Gastroesophageal sphincter (tissue), 4 donors: ENCODE measurements around the gene INAVA. TPM values are rescaled to one million over a fixed set of nuclear protein-coding genes. Genes with fewer than 3 reads are reported as not detected.

Experiments used
- ATAC-seq: fragments of 150-250 bp; one replicate; pipeline ENCODE4 v1.9.1; 2016; ENCODE audit warnings: mild to moderate bottlenecking, moderate library complexity
- H3K27ac ChIP-seq, 4 donors: fragments of 200-600 bp; sonication (generic) in 3 of 4; 1 replicate in 3 of 4; 2 replicates in 1 of 4; pipeline ENCODE4 v1.5.1; 2016 to 2019
- H3K27me3 ChIP-seq: fragments of 200-600 bp; sonication (generic); one replicate; pipeline ENCODE4 v1.5.1; 2019
- H3K36me3 ChIP-seq, 2 donors: fragments of 200-600 bp; sonication (generic); one replicate each; pipeline ENCODE4 v1.5.1; 2019; ENCODE audit warnings: control low read depth in 1 of 2
- H3K4me1 ChIP-seq, 3 donors: fragments of 200-600 bp; sonication (generic); 1 replicate in 2 of 3; 2 replicates in 1 of 3; pipeline ENCODE4 v1.5.1; 2016 to 2019; ENCODE audit warnings: control low read depth in 2 of 3
- H3K4me3 ChIP-seq, 2 donors: fragments of 200-600 bp; sonication (generic); one replicate each; pipeline ENCODE4 v1.5.1; 2019; ENCODE audit warnings: mild to moderate bottlenecking in 1 of 2, moderate library complexity in 1 of 2
- H3K9me3 ChIP-seq, 3 donors: fragments of 200-600 bp; sonication (generic); one replicate each; pipeline ENCODE4 v1.5.1; 2017 to 2019; ENCODE audit warnings: control low read depth in 2 of 3
- CTCF ChIP-seq, 4 experiments: fragments of 200-600 bp in 2 of 4; fragments of 450-650 bp in 2 of 4; sonication (generic) in 1 of 4; IDR thresholded peaks; one replicate each; pipeline ENCODE4 v1.5.1; 2017 to 2019; ENCODE audit warnings: antibody characterized with exemption in 4 of 4, mild to moderate bottlenecking in 2 of 4, moderate library complexity in 2 of 4
- EP300 ChIP-seq: sonication (generic); formaldehyde crosslinking; IDR thresholded peaks from one replicate; pipeline ENCODE4 v1.6.1; 2017; ENCODE audit warnings: antibody characterized with exemption, mild to moderate bottlenecking
- POLR2A ChIP-seq, 2 donors: fragments of 450-650 bp; IDR thresholded peaks; one replicate each; pipeline ENCODE4 v1.6.1; 2017; ENCODE audit warnings: antibody characterized with exemption in 2 of 2, mild to moderate bottlenecking in 2 of 2, moderate library complexity in 1 of 2
- POLR2AphosphoS5 ChIP-seq: sonication (generic); formaldehyde crosslinking; IDR thresholded peaks from one replicate; pipeline ENCODE4 v1.6.1; 2017; ENCODE audit warnings: antibody characterized with exemption
- WGBS, 2 donors: methylation state at CpG; one replicate each; pipeline ENCODE4 v1.1.5; 2018; ENCODE audit warnings: low coverage in 1 of 2; 5-methylcytosine and 5-hydroxymethylcytosine counted together
- total RNA-seq, 4 donors: library from RNA; depleted of rRNA; stranded (reverse); fragments of >200 nt; gene quantifications; one replicate each; pipeline ENCODE4 v1.1.0, GENCODE V29; 2016

INAVA gene
- total RNA-seq, 4 donors from 2014 or later = 0.47 to 2.9 TPM; not detected in 2

- WGBS, 2 donors = 72 to 80% methylated on average over 3 of the region's 3 CpGs
- TF ChIP-seq POLR2AphosphoS5 (no peak), POLR2A (IDR thresholded peaks at IDR 0.05) (no peak), CTCF (IDR thresholded peaks at IDR 0.05) (no peak), EP300 (no peak)
- Histone ChIP-seq H3K4me3 (no peak overlapping the region), H3K27ac (no peak overlapping the region), H3K4me1 (peaks cover 0 to 14% (median 12%) of the 10 kb centered on the region in 3 donors), H3K27me3 (peaks cover 71% of the 10 kb centered on the region), H3K36me3 (no peaks in the 10 kb centered on the region), H3K9me3 (no peaks in the 10 kb centered on the region)
- ATAC-seq = no peak
Observed at GRCh38 chr1:200877010-200877409, 17.7 kb upstream of the INAVA start.

- H3K27ac ChIP-seq = no peak overlapping the region
- H3K27me3 ChIP-seq = peaks cover 61% of the 10 kb centered on the region
- H3K4me3 ChIP-seq = no peak overlapping the region
- H3K4me1 ChIP-seq = peaks cover 0 to 11% (median 10%) of the 10 kb centered on the region in 3 donors
- H3K9me3 ChIP-seq = no peaks in the 10 kb centered on the region
- no peak for ATAC-seq
- TF ChIP-seq POLR2A (IDR thresholded peaks at IDR 0.05) (no peak), EP300 (no peak), POLR2AphosphoS5 (no peak), CTCF (IDR thresholded peaks at IDR 0.05) (no peak)
- 80 to 93% methylated on average over 1 to 5 of the region's 6 CpGs for WGBS, 2 donors
- H3K36me3 ChIP-seq = no peaks in the 10 kb centered on the region
Observed at GRCh38 chr1:200877839-200878551, 16.7 kb upstream of the INAVA start.

- TF ChIP-seq EP300 (no peak), POLR2A (IDR thresholded peaks at IDR 0.05) (no peak), POLR2AphosphoS5 (no peak), CTCF (IDR thresholded peaks at IDR 0.05) (no peak)
- Histone ChIP-seq H3K9me3 (no peaks in the 10 kb centered on the region), H3K36me3 (no peaks in the 10 kb centered on the region), H3K27ac (no peak overlapping the region), H3K4me1 (no peaks in the 10 kb centered on the region), H3K4me3 (no peak overlapping the region), H3K27me3 (peaks cover 39% of the 10 kb centered on the region)
- WGBS, 2 donors = 69 to 83% methylated on average over 2 of the region's 3 CpGs
- ATAC-seq = no peak
Observed at GRCh38 chr1:200880212-200880611, 14.5 kb upstream of the INAVA start.

GRCh38 chr1:200883118-200883517, 11.6 kb upstream of the INAVA start:
- H3K27ac ChIP-seq = no peak overlapping the region
- H3K36me3 ChIP-seq = no peaks in the 10 kb centered on the region
- H3K4me1 ChIP-seq = no peaks in the 10 kb centered on the region
- peaks cover 27% of the 10 kb centered on the region for H3K27me3 ChIP-seq
- 80 to 87% methylated on average over 1 to 3 of the region's 3 CpGs for WGBS, 2 donors
- H3K9me3 ChIP-seq = no peaks in the 10 kb centered on the region
- H3K4me3 ChIP-seq = no peak overlapping the region
- TF ChIP-seq CTCF (IDR thresholded peaks at IDR 0.05) (no peak), POLR2AphosphoS5 (no peak), EP300 (no peak), POLR2A (IDR thresholded peaks at IDR 0.05) (no peak)
- no peak for ATAC-seq
